Right lobe of liver (tissue), 4 donors: ENCODE results near the gene REXO1.

Source experiments
- CTCF ChIP-seq, 4 donors: fragments of 200-600 bp in 3 of 4; fragments of 450-650 bp in 1 of 4; IDR thresholded peaks; one replicate each; pipeline versions ENCODE4 v1.5.1 to v1.8.0; 2016 to 2022; ENCODE audit warnings: antibody characterized with exemption in 4 of 4, mild to moderate bottlenecking in 2 of 4
- POLR2A ChIP-seq: fragments of 450-650 bp; IDR thresholded peaks from one replicate; pipeline ENCODE4 v1.6.1; 2017; ENCODE audit warnings: antibody characterized with exemption, mild to moderate bottlenecking
- donor health status: DM: no; HTN: no; CAD: no.
- donor health status: DM: no; HTN: no; CAD: no.
- donor health status: DM: no; HTN: yes; CAD: no.

GRCh38 chr19:1811472-1811894 lies 36.8 kb downstream of the REXO1 start:
- TF ChIP-seq CTCF (IDR thresholded peaks at IDR 0.05) (no peak), POLR2A (no peak)
